ENCODE results near the gene PARVA.

DNA sequence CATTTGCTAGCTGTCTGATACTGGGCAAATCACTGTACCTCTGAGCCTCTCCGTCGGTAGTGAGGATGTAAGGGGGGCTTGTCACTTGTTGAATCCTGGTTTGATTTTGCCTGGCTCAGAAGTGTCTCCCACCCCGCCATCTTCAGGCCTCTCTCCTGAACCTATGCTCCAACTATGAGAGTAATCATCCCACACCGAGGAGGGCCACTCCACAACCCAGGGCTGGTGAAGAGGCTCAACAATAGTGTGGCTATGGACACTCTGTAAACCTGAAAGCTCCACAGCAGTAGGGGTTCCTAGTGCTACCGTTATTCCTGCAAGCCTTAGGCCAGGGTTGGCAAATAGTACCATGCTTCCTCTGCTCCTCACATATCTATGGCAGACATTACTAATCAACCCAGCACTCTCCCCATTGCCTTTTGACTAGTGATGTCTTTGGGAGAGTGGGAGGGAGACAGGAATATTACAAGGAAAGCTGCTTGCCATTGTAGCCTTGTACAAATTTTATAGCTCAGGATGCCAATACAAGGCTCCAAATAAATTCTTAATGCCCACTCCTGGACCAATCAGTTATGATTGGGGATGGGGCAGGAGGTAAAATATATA is 162.8 kb downstream of the PARVA start:
- TF ChIP-seq, protein P1, sequence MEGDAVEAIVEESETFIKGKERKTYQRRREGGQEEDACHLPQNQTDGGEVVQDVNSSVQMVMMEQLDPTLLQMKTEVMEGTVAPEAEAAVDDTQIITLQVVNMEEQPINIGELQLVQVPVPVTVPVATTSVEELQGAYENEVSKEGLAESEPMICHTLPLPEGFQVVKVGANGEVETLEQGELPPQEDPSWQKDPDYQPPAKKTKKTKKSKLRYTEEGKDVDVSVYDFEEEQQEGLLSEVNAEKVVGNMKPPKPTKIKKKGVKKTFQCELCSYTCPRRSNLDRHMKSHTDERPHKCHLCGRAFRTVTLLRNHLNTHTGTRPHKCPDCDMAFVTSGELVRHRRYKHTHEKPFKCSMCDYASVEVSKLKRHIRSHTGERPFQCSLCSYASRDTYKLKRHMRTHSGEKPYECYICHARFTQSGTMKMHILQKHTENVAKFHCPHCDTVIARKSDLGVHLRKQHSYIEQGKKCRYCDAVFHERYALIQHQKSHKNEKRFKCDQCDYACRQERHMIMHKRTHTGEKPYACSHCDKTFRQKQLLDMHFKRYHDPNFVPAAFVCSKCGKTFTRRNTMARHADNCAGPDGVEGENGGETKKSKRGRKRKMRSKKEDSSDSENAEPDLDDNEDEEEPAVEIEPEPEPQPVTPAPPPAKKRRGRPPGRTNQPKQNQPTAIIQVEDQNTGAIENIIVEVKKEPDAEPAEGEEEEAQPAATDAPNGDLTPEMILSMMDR (IDR thresholded peaks at IDR 0.05; ENCODE audit: insufficient read depth, low read depth, low read length) = no peak
- no peak for TF ChIP-seq EZH2 (IDR thresholded peaks at IDR 0.05; ENCODE audit: insufficient read depth, low read length)

All from astrocyte (in vitro differentiated cells and primary cell).